IMR-90 (cell line): ENCODE measurements around the gene FES. TPM values are rescaled to one million over a fixed set of nuclear protein-coding genes. Genes with fewer than 3 reads are reported as not detected.

Experiments
- ATAC-seq: fragments of 200-7000 bp; cut with Tn5 transposase; 2 replicates; pipeline ENCODE4 v1.9.1; 2020; ENCODE audit warnings: low read depth, mild to moderate bottlenecking, moderate library complexity
- BruUV-seq: library from RNA; stranded (reverse); fragments of 400-500 nt; replicated peaks from 2 replicates; lab custom pipeline; 2021; lab: Mats Ljungman, UMichigan
- CTCF ChIA-PET: fragments of 300-600 bp; formaldehyde crosslinking; extraction: SDS; loops from one replicate; lab custom pipeline; 2021; ENCODE audit warnings: antibody characterized with exemption; lab: Yijun Ruan, JAX
- POLR2A ChIA-PET: fragments of 300-600 bp; sonication (Branson Sonifier 250); formaldehyde crosslinking; loops from one replicate; lab custom pipeline; 2022; ENCODE audit warnings: antibody characterized with exemption; ENCODE audit not compliant: unreplicated experiment; lab: Charles Lee
- DNase-seq: peaks from one replicate; pipeline ENCODE4 v3.0.0; 2013
- H2AFZ ChIP-seq: replicated peaks from 2 replicates; pipeline ENCODE3; 2013; ENCODE audit warnings: low read length, mild to moderate bottlenecking; ENCODE audit not compliant: poor library complexity
- H2AK5ac ChIP-seq: 2 replicates; pipeline ENCODE4 v1.6.1; 2013; ENCODE audit warnings: low read depth, low read length, inconsistent platforms
- H2AK9ac ChIP-seq: replicated peaks from 2 replicates; pipeline ENCODE3; 2013; ENCODE audit warnings: mild to moderate bottlenecking, low read depth, low read length, moderate library complexity; ENCODE audit not compliant: poor library complexity
- H2BK120ac ChIP-seq: 2 replicates; pipeline ENCODE4 v1.6.1; 2013; ENCODE audit warnings: low read depth, low read length, inconsistent platforms
- H2BK15ac ChIP-seq: 3 replicates; pipeline ENCODE4 v1.6.1; 2013; ENCODE audit warnings: low read depth, low read length, inconsistent platforms
- H2BK20ac ChIP-seq: 2 replicates; pipeline ENCODE4 v1.6.1; 2013; ENCODE audit warnings: low read depth, mild to moderate bottlenecking, inconsistent platforms, low read length, moderate library complexity
- H2BK5ac ChIP-seq: 2 replicates; pipeline ENCODE4 v1.6.1; 2013; ENCODE audit warnings: mild to moderate bottlenecking, low read depth, low read length, inconsistent platforms; ENCODE audit not compliant: poor library complexity, severe bottlenecking
- H3K14ac ChIP-seq: replicated peaks from 2 replicates; pipeline ENCODE4 v1.6.1; 2013; ENCODE audit warnings: low read depth, low read length, inconsistent platforms
- H3K18ac ChIP-seq: 2 replicates; pipeline ENCODE4 v1.6.1; 2013; ENCODE audit warnings: low read depth, low read length, control low read depth
- H3K23ac ChIP-seq: 2 replicates; pipeline ENCODE4 v1.6.1; 2013; ENCODE audit warnings: low read depth, low read length, inconsistent platforms
- H3K27ac ChIP-seq: 2 replicates; pipeline ENCODE4 v1.5.1; 2013; ENCODE audit warnings: mild to moderate bottlenecking, control low read depth, low read length; ENCODE audit not compliant: insufficient read depth
- H3K27me3 ChIP-seq: 2 replicates; pipeline ENCODE4 v1.6.1; 2013; ENCODE audit warnings: low read length; ENCODE audit not compliant: control insufficient read depth, insufficient read depth
- H3K36me3 ChIP-seq: 2 replicates; pipeline ENCODE4 v1.6.1; 2013; ENCODE audit warnings: low read length, mixed read lengths; ENCODE audit not compliant: control insufficient read depth, insufficient read depth
- H3K4ac ChIP-seq: 2 replicates; pipeline ENCODE4 v1.6.1; 2013; ENCODE audit warnings: low read depth, low read length, inconsistent platforms
- H3K4me1 ChIP-seq: 2 replicates; pipeline ENCODE4 v1.6.1; 2013; ENCODE audit warnings: low read length, mixed read lengths; ENCODE audit not compliant: control insufficient read depth, insufficient read depth
- H3K4me2 ChIP-seq: 2 replicates; pipeline ENCODE4 v1.6.1; 2013; ENCODE audit warnings: low read depth, mild to moderate bottlenecking, control low read depth, low read length, moderate library complexity
- H3K4me3 ChIP-seq: 2 replicates; pipeline ENCODE4 v1.5.1; 2013; ENCODE audit warnings: low read depth, mild to moderate bottlenecking, control low read depth, low read length, moderate library complexity; ENCODE audit not compliant: insufficient read depth
- H3K56ac ChIP-seq: 2 replicates; pipeline ENCODE4 v1.6.1; 2013; ENCODE audit warnings: low read length, inconsistent platforms; ENCODE audit not compliant: insufficient read depth; ENCODE audit errors: extremely low read depth
- H3K79me1 ChIP-seq, 2 experiments: 2 replicates each; pipeline ENCODE4 v1.6.1; 2013; ENCODE audit warnings: low read length in 2 of 2, inconsistent platforms in 1 of 2, low read depth in 1 of 2
- H3K9ac ChIP-seq: 2 replicates; pipeline ENCODE4 v1.6.1; 2013; ENCODE audit warnings: low read depth, low read length, control low read depth
- H3K9me1 ChIP-seq: 2 replicates; pipeline ENCODE4 v1.6.1; 2013; ENCODE audit warnings: low read length, inconsistent platforms; ENCODE audit not compliant: insufficient read depth
- H3K9me3 ChIP-seq: 2 replicates; pipeline ENCODE4 v1.6.1; 2013; ENCODE audit warnings: low read length; ENCODE audit not compliant: control insufficient read depth, insufficient read depth
- H4K20me1 ChIP-seq: 2 replicates; pipeline ENCODE4 v1.6.1; 2013; ENCODE audit warnings: low read length, inconsistent platforms; ENCODE audit not compliant: insufficient read depth
- H4K5ac ChIP-seq: 2 replicates; pipeline ENCODE4 v1.6.1; 2013; ENCODE audit warnings: mild to moderate bottlenecking, low read depth, low read length, control low read depth
- H4K8ac ChIP-seq, 2 experiments: 2 replicates each; pipeline ENCODE4 v1.6.1; 2013; ENCODE audit warnings: low read depth in 2 of 2, low read length in 2 of 2, control low read depth in 1 of 2, inconsistent platforms in 1 of 2
- H4K91ac ChIP-seq: 2 replicates; pipeline ENCODE4 v1.6.1; 2013; ENCODE audit warnings: low read depth, low read length, inconsistent platforms; ENCODE audit not compliant: insufficient read depth
- CHD1 ChIP-seq: IDR thresholded peaks from 2 replicates; pipeline ENCODE4 v1.6.1; 2012; ENCODE audit warnings: low read depth, low read length, improper control_type of control experiment
- MAFK ChIP-seq: IDR thresholded peaks from 2 replicates; pipeline ENCODE4 v1.6.1; 2012; ENCODE audit warnings: low read depth, low read length, improper control_type of control experiment
- NFE2L2 ChIP-seq: fragments of 150-350 bp; IDR thresholded peaks from 2 replicates; pipeline ENCODE4 v1.6.1; 2016; ENCODE audit warnings: low read depth, mild to moderate bottlenecking, low read length
- POLR2A ChIP-seq: IDR thresholded peaks from 2 replicates; pipeline ENCODE4 v1.6.1; 2012; ENCODE audit warnings: mild to moderate bottlenecking, low read depth, low read length
- RAD21 ChIP-seq: IDR thresholded peaks from 2 replicates; pipeline ENCODE4 v1.6.1; 2012; ENCODE audit warnings: low read length, improper control_type of control experiment
- RFX5 ChIP-seq: IDR thresholded peaks from 2 replicates; pipeline ENCODE4 v1.8.0; 2012; ENCODE audit warnings: low read depth, mild to moderate bottlenecking, low read length, moderate library complexity
- SMC3 ChIP-seq: fragments of 150-350 bp; IDR thresholded peaks from 2 replicates; pipeline ENCODE4 v1.6.1; 2016; ENCODE audit warnings: low read depth, mild to moderate bottlenecking, antibody characterized with exemption, low read length, moderate library complexity
- WGBS, 2 experiments: methylation state at CpG; one replicate each; pipeline versions ENCODE4 v1.1.5 to v1.1.7; 2013; ENCODE audit warnings: missing lambda C conversion rate in 2 of 2; ENCODE audit not compliant: insufficient read length in 1 of 2; ENCODE audit errors: extremely low coverage in 2 of 2; 5-methylcytosine and 5-hydroxymethylcytosine counted together
- dilution Hi-C: fragments of 300-500 bp; cut with HindIII; formaldehyde crosslinking; loops from one replicate; pipeline ENCODE4 v1.14.3; 2018; ENCODE audit warnings: low sequenced_read_pairs; ENCODE audit not compliant: unreplicated experiment
- in situ Hi-C: fragments of 300-500 bp; cut with MboI; formaldehyde crosslinking; loops from 3 replicates; pipeline ENCODE4 v1.14.3; 2019; ENCODE audit warnings: low sequenced_read_pairs, inconsistent platforms, mixed read lengths
- intact Hi-C: fragments of 100-400 bp; cut with micrococcal nuclease; formaldehyde crosslinking; loops from 2 replicates; pipeline ENCODE4 v1.10.0; 2022
- polyA plus RNA-seq, 3 experiments: library from polyadenylated mRNA; depleted of rRNA; stranded (reverse); fragments of >200 nt; gene quantifications; 2 replicates each; pipeline ENCODE4 v1.2.3, GENCODE V29; 2012; ENCODE audit warnings: low replicate concordance in 1 of 3
- total RNA-seq: library from RNA; depleted of rRNA; stranded (reverse); fragments of >200 nt; gene quantifications from 2 replicates; pipeline ENCODE4 v1.2.3, GENCODE V29; 2012
- TF ChIP-seq, protein P1 (sequence below): fragments of 150-350 bp; IDR thresholded peaks from 2 replicates; pipeline ENCODE4 v1.6.1; 2017; ENCODE audit warnings: mild to moderate bottlenecking, antibody characterized with exemption, low read length, low read depth
- TF ChIP-seq, protein P2 (sequence below): conservative IDR thresholded peaks from 2 replicates; pipeline ENCODE4 v1.5.1; 2012; ENCODE audit warnings: mild to moderate bottlenecking, low read depth, low read length, improper control_type of control experiment

Gene FES
- total and polyA plus RNA-seq, 2 of the 4 experiments (the other 2 are of a cell fraction), result 10.5 to 11.7 TPM

DNA sequence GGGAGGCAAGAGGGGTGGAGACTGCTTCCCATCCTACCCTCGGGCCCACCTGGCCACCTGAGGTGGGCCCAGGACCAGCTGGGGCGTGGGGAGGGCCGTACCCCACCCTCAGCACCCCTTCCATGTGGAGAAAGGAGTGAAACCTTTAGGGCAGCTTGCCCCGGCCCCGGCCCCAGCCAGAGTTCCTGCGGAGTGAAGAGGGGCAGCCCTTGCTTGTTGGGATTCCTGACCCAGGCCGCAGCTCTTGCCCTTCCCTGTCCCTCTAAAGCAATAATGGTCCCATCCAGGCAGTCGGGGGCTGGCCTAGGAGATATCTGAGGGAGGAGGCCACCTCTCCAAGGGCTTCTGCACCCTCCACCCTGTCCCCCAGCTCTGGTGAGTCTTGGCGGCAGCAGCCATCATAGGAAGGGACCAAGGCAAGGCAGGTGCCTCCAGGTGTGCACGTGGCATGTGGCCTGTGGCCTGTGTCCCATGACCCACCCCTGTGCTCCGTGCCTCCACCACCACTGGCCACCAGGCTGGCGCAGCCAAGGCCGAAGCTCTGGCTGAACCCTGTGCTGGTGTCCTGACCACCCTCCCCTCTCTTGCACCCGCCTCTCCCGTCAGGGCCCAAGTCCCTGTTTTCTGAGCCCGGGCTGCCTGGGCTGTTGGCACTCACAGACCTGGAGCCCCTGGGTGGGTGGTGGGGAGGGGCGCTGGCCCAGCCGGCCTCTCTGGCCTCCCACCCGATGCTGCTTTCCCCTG is 2.2 kb upstream of the FES start:
- Histone ChIP-seq H3K9me1 (no peaks in the 10 kb centered on the region), H3K56ac (no peak overlapping the region), H3K18ac (no peak overlapping the region), H3K9ac (no peak overlapping the region), H3K4me3 (no peak overlapping the region), H2BK120ac (no peak overlapping the region), H3K23ac (no peak overlapping the region), H3K27ac (no peak overlapping the region), H2AK5ac (no peak overlapping the region), H3K79me1 (peaks cover 9 to 20% of the 10 kb centered on the region in 2 experiments; a peak in 3 of 4 replicates), H3K27me3 (no peaks in the 10 kb centered on the region), H3K9me3 (no peaks in the 10 kb centered on the region), H4K20me1 (no peaks in the 10 kb centered on the region), H2AFZ (no peak overlapping the region), H3K4me2 (no peak overlapping the region), H3K4me1 (peaks cover 16% of the 10 kb centered on the region), H2AK9ac (no peak overlapping the region), H2BK20ac (no peak overlapping the region), H3K14ac (no peak overlapping the region), H2BK15ac (no peak overlapping the region), H4K5ac (no peak overlapping the region), H2BK5ac (no peak overlapping the region), H4K8ac (no peak overlapping the region), H3K4ac (no peak overlapping the region), H3K36me3 (peaks cover 46% of the 10 kb centered on the region), H4K91ac (no peak overlapping the region)
- BruUV-seq, result no TSS peak
- in situ Hi-C loops, result loop anchor here (10.0 to 25.0 kb wide), 2 partner anchors 387 to 570 kb away; no protein-coding TSS in a partner anchor
- dilution Hi-C loops, result no loop called here
- WGBS, 2 experiments, result no CpG with 5 or more reads among the region's 19 CpGs
- intact Hi-C loops, result no loop called here
- ATAC-seq (no peak), DNase-seq (no peak)
- TF ChIP-seq RFX5 (no peak), SMC3 (no peak), NFE2L2 (no peak), RAD21 (no peak), MAFK (no peak), CHD1 (no peak), POLR2A (no peak)
- TF ChIP-seq, protein P1, sequence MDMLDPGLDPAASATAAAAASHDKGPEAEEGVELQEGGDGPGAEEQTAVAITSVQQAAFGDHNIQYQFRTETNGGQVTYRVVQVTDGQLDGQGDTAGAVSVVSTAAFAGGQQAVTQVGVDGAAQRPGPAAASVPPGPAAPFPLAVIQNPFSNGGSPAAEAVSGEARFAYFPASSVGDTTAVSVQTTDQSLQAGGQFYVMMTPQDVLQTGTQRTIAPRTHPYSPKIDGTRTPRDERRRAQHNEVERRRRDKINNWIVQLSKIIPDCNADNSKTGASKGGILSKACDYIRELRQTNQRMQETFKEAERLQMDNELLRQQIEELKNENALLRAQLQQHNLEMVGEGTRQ, result no peak
- TF ChIP-seq, protein P2, sequence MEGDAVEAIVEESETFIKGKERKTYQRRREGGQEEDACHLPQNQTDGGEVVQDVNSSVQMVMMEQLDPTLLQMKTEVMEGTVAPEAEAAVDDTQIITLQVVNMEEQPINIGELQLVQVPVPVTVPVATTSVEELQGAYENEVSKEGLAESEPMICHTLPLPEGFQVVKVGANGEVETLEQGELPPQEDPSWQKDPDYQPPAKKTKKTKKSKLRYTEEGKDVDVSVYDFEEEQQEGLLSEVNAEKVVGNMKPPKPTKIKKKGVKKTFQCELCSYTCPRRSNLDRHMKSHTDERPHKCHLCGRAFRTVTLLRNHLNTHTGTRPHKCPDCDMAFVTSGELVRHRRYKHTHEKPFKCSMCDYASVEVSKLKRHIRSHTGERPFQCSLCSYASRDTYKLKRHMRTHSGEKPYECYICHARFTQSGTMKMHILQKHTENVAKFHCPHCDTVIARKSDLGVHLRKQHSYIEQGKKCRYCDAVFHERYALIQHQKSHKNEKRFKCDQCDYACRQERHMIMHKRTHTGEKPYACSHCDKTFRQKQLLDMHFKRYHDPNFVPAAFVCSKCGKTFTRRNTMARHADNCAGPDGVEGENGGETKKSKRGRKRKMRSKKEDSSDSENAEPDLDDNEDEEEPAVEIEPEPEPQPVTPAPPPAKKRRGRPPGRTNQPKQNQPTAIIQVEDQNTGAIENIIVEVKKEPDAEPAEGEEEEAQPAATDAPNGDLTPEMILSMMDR, result no peak
- CTCF ChIA-PET, result no interaction called here
- POLR2A ChIA-PET, result no interaction called here
